GM18498 (cell line): ENCODE data around the gene SH3BGR.
"Not testable (repeated sequence)": the region's sequence is repeated elsewhere in the genome, so short reads cannot be mapped to it uniquely, and the experiment has no call there.

Source experiments
- ATAC-seq: cut with Tn5 transposase; IDR thresholded peaks from one replicate; pipeline ENCODE4 v1.9.1; 2021; ENCODE audit warnings: mild to moderate bottlenecking, moderate library complexity; ENCODE audit not compliant: unreplicated experiment

The SH3BGR gene

GRCh38 chr21:39451332-39452206 is at the start of gene SH3BGR:
TSS of gene SH3BGR (plus strand) at chr21:39451970. CDS start at chr21:39452097, 127 bp downstream.
- ATAC-seq = no peak

GRCh38 chr21:39406065-39406464 is 45.7 kb upstream of the SH3BGR start:
- ATAC-seq = no peak

GRCh38 chr21:39419204-39419603 is 32.6 kb upstream of the SH3BGR start:
- not testable (repeated sequence) for ATAC-seq

- ATAC-seq = no peak
Observed at GRCh38 chr21:39422527-39423241, 29.1 kb upstream of the SH3BGR start.

- no peak for ATAC-seq
Observed at GRCh38 chr21:39429445-39429844, 22.3 kb upstream of the SH3BGR start.

- no peak for ATAC-seq
Observed at GRCh38 chr21:39430016-39430415, 21.8 kb upstream of the SH3BGR start.

GRCh38 chr21:39430457-39430856 is 21.3 kb upstream of the SH3BGR start:
- ATAC-seq = no peak

- no peak for ATAC-seq
Observed at GRCh38 chr21:39430954-39431353, 20.8 kb upstream of the SH3BGR start.

GRCh38 chr21:39434950-39435349 is 16.8 kb upstream of the SH3BGR start:
- ATAC-seq = no peak

- no peak for ATAC-seq
Observed at GRCh38 chr21:39439232-39439631, 12.5 kb upstream of the SH3BGR start.

- no peak for ATAC-seq
Observed at GRCh38 chr21:39441502-39442475, 10.0 kb upstream of the SH3BGR start.

- no peak for ATAC-seq
Observed at GRCh38 chr21:39444421-39445180, 7.2 kb upstream of the SH3BGR start.

- ATAC-seq = peak; percentile 91
Observed at GRCh38 chr21:39445321-39446269, 6.2 kb upstream of the SH3BGR start, which contains the start of gene LCA5L. TSS of gene LCA5L (minus strand) at chr21:39445778. CDS start at chr21:39428493, 17,285 bp downstream.

- ATAC-seq = no peak
Observed at GRCh38 chr21:39447264-39447663, 4.5 kb upstream of the SH3BGR start.

GRCh38 chr21:39452207-39452969 is 618 bp downstream of the SH3BGR start:
- no peak for ATAC-seq

GRCh38 chr21:39452970-39453342 is 1.2 kb downstream of the SH3BGR start:
- no peak for ATAC-seq

GRCh38 chr21:39453571-39454179 is 1.9 kb downstream of the SH3BGR start:
- ATAC-seq = no peak
